ENCODE measurements around the gene DNAH6.
A peak's percentile ranks its signal among the peaks of the same experiment; 100 is the strongest.

DNAH6 gene

GRCh38 chr2:84807063-84807485 lies 290.8 kb downstream of the DNAH6 start:
- DNase-seq: peak; percentile 32

- DNase-seq: no peak
Observed at GRCh38 chr2:84808279-84808678, 292.0 kb downstream of the DNAH6 start.

- DNase-seq: no peak
Observed at GRCh38 chr2:84811839-84812431, 295.6 kb downstream of the DNAH6 start.

GRCh38 chr2:84815146-84815545 lies 298.8 kb downstream of the DNAH6 start:
- DNase-seq: no peak

GRCh38 chr2:84816426-84817026 lies 300.2 kb downstream of the DNAH6 start:
- DNase-seq: no peak

- no peak for DNase-seq
Observed at GRCh38 chr2:84817239-84817655, 300.9 kb downstream of the DNAH6 start.

GRCh38 chr2:84821806-84822205 lies 305.5 kb downstream of the DNAH6 start:
- DNase-seq: no peak

- DNase-seq: no peak
Observed at GRCh38 chr2:84823229-84823628, 306.9 kb downstream of the DNAH6 start.

GRCh38 chr2:84823788-84824187 lies 307.5 kb downstream of the DNAH6 start:
- no peak for DNase-seq

GRCh38 chr2:84827978-84828575 lies 311.8 kb downstream of the DNAH6 start:
- no peak for DNase-seq

GRCh38 chr2:84829693-84830092 lies 313.4 kb downstream of the DNAH6 start:
- no peak for DNase-seq

- no peak for DNase-seq
Observed at GRCh38 chr2:84830095-84830494, 313.8 kb downstream of the DNAH6 start.

GRCh38 chr2:84830758-84831500 lies 314.6 kb downstream of the DNAH6 start:
- no peak for DNase-seq

GRCh38 chr2:84832772-84833461 lies 316.6 kb downstream of the DNAH6 start:
- DNase-seq: no peak

- no peak for DNase-seq
Observed at GRCh38 chr2:84833481-84834150, 317.3 kb downstream of the DNAH6 start.

- DNase-seq: no peak
Observed at GRCh38 chr2:84836215-84836614, 319.9 kb downstream of the DNAH6 start.

- no peak for DNase-seq
Observed at GRCh38 chr2:84838434-84839145, 322.3 kb downstream of the DNAH6 start.

- DNase-seq: no peak
Observed at GRCh38 chr2:84839851-84840250, 323.6 kb downstream of the DNAH6 start.

- DNase-seq: no peak
Observed at GRCh38 chr2:84840306-84840705, 324.0 kb downstream of the DNAH6 start.

GRCh38 chr2:84841577-84841976 lies 325.3 kb downstream of the DNAH6 start:
- DNase-seq: no peak

- no peak for DNase-seq
Observed at GRCh38 chr2:84844141-84844540, 327.8 kb downstream of the DNAH6 start.
